Fibroblast of villous mesenchyme (primary cell): Measurements from ENCODE around the gene STAG1. TPM values are rescaled to one million over a fixed set of nuclear protein-coding genes. Genes with fewer than 3 reads are reported as not detected.
"Not testable (repeated sequence)": the region's sequence is repeated elsewhere in the genome, so short reads cannot be mapped to it uniquely, and the experiment has no call there.

Experiments used
- DNase-seq: peaks from one replicate; pipeline ENCODE4 v3.0.0-alpha.2; 2010; ENCODE audit warnings: low read depth
- H3K4me3 ChIP-seq: 2 replicates; pipeline ENCODE4 v1.5.1; 2011; ENCODE audit warnings: low read depth, mild to moderate bottlenecking, low read length
- total RNA-seq: library from RNA; depleted of rRNA; stranded (reverse); fragments of >200 nt; gene quantifications from 2 replicates; pipeline ENCODE4 v1.2.3, GENCODE V29; 2012
- TF ChIP-seq, protein P1 (sequence below): IDR thresholded peaks from 2 replicates; pipeline ENCODE4 v1.5.1; 2012; ENCODE audit warnings: low read depth, mild to moderate bottlenecking, low read length; ENCODE audit not compliant: insufficient read depth

The STAG1 gene
- total RNA-seq, 1 donor: 52.7 TPM

DNA sequence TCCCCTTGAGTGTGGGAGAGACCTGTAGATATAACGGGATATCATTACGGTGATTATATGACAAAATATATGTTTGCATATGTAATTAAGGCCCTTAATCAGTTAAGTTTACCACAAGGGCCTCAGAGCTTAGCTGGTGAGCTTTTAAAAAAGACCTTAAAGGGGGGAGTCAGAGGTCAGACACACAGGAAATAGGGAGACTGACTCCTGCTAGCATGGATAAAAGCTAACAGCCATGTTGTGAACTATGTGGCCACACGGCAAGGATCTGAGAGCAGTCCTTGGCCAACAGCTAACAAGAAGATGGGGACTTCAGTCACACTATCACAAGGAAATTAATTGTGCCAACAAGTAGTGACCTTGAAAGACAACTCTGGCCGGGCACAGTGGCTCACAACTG, 3.1 kb downstream of the STAG1 start:
- DNase-seq: peak; percentile 16
- TF ChIP-seq, protein P1, sequence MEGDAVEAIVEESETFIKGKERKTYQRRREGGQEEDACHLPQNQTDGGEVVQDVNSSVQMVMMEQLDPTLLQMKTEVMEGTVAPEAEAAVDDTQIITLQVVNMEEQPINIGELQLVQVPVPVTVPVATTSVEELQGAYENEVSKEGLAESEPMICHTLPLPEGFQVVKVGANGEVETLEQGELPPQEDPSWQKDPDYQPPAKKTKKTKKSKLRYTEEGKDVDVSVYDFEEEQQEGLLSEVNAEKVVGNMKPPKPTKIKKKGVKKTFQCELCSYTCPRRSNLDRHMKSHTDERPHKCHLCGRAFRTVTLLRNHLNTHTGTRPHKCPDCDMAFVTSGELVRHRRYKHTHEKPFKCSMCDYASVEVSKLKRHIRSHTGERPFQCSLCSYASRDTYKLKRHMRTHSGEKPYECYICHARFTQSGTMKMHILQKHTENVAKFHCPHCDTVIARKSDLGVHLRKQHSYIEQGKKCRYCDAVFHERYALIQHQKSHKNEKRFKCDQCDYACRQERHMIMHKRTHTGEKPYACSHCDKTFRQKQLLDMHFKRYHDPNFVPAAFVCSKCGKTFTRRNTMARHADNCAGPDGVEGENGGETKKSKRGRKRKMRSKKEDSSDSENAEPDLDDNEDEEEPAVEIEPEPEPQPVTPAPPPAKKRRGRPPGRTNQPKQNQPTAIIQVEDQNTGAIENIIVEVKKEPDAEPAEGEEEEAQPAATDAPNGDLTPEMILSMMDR: no peak

GRCh38 chr3:136745916-136746315, 6.3 kb downstream of the STAG1 start:
- no peak overlapping the region for H3K4me3 ChIP-seq
- DNase-seq: no peak
- TF ChIP-seq, protein P1: no peak

More for the DNA sequence above, 3.1 kb downstream of the STAG1 start:
- no peak overlapping the region for H3K4me3 ChIP-seq

DNA sequence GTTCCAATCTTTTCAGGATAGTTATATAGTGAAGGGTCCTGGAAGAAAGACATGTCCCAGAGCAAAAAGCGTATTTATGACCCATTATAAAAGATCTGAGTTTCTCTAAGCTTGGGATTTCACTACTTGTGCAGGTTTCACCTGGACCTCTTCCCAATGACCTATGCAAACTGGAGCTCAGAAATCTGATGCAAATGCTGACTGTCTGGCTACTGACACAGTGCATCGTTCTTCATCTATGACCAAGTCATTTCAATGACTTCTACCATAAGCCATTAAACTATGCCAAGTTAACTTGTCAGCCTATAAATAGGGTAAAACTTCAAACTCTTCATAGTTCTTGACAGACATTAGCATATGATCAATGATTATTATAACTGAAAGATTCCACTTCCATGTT, 11.1 kb downstream of the STAG1 start:
- DNase-seq: no peak
- TF ChIP-seq, protein P1: no peak
- H3K4me3 ChIP-seq: no peak overlapping the region

DNA sequence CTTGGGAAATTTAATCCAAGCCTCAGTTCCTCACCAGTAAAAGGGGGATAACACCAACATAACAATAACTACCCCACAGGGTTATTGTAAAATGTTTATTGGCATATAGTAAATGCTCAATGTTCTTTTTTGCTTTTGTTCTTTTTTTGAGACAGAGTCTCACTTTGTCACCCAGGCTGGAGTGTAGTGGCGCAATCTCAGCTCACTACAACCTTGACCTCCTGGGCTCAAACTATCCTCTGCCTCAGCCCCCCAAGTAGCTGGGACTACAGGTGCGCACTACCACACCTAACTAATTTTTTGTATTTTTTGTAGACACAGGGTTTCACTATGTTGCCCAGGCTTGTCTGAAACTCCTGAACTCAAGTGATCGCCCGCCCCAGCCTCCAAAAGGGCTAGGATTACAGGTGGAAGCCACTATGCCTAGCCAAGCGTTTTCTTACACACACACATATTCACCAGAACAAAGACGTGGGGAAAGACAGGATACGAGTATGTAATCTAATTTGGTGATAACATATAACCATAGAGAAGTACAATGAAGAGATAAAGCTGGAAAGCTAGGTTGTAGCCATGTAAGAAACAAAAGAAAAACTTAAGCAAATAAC, 11.7 kb downstream of the STAG1 start:
- no peak for DNase-seq
- TF ChIP-seq, protein P1: no peak
- H3K4me3 ChIP-seq: no peak overlapping the region

DNA sequence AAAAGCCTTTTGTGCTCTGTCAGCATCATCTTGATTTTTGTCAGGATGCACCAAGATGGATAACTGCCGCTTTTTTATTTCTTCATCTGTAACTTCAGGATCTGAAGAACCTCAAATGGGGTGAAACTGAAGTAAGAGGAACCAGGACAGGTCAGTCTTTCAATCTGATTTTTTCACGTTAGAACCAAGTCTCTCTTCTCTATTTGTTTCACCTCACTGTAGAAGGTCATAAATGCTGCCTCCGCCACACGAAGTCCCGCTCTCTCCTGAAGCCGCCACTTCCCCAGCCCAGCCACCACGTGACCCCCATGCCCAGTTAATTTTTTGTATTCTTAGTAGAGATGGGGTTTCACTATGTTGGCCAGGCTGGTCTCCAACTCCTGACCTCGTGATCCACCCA, 15.2 kb downstream of the STAG1 start:
- not testable (repeated sequence) for H3K4me3 ChIP-seq, DNase-seq

GRCh38 chr3:136735103-136735502, 17.1 kb downstream of the STAG1 start:
- DNase-seq: no peak
- H3K4me3 ChIP-seq: no peak overlapping the region
- TF ChIP-seq, protein P1: no peak

DNA sequence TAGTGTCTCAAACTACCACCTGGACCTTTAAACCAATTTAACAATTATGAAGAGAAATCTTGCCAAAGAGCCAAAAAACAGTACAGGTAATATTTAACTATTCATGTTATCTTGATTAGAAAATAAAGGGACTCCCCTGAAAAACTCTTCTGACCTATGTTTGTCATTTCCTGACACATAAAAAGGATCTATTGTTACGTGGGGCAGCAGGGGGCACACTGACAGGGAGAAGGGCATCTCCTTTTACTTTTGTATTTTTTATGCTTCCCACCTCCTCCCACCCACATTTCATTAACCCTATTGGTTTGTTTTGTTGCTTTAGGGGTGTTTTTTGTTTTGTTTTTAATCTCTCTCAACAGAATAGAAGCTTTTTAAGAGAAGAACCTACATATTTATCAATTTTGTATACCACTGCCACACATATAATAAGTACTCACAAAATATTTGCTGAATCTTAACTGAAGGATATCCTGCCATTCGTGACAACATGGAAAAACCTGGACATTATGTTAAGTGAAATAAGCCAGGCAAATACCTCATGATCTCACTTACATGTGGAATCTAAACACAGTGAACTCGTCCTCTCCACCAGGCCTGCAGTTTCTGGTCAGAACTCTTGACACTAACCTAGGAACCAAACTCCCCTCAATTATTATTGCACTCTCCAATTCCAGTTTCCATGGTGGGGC, 17.7 kb downstream of the STAG1 start:
- H3K4me3 ChIP-seq: no peak overlapping the region
- TF ChIP-seq, protein P1: no peak
- peak; percentile 10 for DNase-seq
